Activated naive CD4-positive, alpha-beta T cell treated with anti-CD3 and anti-CD28 coated beads, Interleukin-2, amount 50 U/mL, for 24 hours (primary cell): Measurements from ENCODE around the gene ZNF814.
"Not testable (repeated sequence)": the region's sequence is repeated elsewhere in the genome, so short reads cannot be mapped to it uniquely, and the experiment has no call there.

Experiments used
- H3K27ac Mint-ChIP-seq: one replicate; pipeline ENCODE4 v1.8.0; 2021; ENCODE audit warnings: mild to moderate bottlenecking, mixed read lengths
- H3K27me3 Mint-ChIP-seq: one replicate; pipeline ENCODE4 v1.8.0; 2021; ENCODE audit warnings: mixed read lengths
- H3K36me3 Mint-ChIP-seq: one replicate; pipeline ENCODE4 v1.8.0; 2021; ENCODE audit warnings: mixed read lengths
- H3K4me1 Mint-ChIP-seq: one replicate; pipeline ENCODE4 v1.8.0; 2021; ENCODE audit warnings: mixed read lengths
- H3K4me3 Mint-ChIP-seq: one replicate; pipeline ENCODE4 v1.8.0; 2021; ENCODE audit warnings: mild to moderate bottlenecking, mixed read lengths
- H3K9me3 Mint-ChIP-seq: one replicate; pipeline ENCODE4 v1.8.0; 2021; ENCODE audit warnings: mixed read lengths

The ZNF814 gene

DNA sequence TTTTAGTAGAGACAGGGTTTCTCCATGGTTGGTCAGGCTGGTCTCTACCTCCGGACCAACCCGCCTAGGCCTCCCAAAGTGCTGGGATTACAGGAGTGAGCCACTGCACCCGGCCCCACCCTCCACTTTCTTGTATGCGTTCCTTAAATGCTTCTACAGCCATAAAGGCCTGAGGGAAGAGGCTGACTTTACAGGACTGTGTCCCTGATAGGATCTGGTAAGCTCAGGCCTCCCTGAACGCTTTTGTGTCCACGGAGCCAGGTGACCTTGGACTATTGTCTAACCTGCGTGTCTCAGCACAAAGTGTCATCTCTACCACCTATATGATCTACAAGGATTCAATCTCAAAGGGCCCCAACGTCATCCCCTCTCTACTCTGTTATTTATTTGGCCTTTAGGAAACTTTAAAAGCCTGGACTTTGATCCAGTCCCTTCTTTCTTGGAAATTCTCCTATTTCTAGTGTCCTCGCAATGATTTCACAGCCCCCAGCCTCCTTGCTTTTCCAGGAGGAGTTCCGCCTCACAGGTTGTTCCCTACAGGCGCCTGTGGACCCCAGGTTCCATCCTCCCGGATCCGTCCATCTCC is 74.8 kb downstream of the ZNF814 start:
- Mint-ChIP-seq H3K27me3 (no peaks in the 10 kb centered on the region), H3K9me3 (no peaks in the 10 kb centered on the region), H3K4me1 (peaks cover 57% of the 10 kb centered on the region), H3K4me3 (peak overlapping the region; percentile 96), H3K36me3 (peaks cover 12% of the 10 kb centered on the region), H3K27ac (peak overlapping the region; percentile 98)

DNA sequence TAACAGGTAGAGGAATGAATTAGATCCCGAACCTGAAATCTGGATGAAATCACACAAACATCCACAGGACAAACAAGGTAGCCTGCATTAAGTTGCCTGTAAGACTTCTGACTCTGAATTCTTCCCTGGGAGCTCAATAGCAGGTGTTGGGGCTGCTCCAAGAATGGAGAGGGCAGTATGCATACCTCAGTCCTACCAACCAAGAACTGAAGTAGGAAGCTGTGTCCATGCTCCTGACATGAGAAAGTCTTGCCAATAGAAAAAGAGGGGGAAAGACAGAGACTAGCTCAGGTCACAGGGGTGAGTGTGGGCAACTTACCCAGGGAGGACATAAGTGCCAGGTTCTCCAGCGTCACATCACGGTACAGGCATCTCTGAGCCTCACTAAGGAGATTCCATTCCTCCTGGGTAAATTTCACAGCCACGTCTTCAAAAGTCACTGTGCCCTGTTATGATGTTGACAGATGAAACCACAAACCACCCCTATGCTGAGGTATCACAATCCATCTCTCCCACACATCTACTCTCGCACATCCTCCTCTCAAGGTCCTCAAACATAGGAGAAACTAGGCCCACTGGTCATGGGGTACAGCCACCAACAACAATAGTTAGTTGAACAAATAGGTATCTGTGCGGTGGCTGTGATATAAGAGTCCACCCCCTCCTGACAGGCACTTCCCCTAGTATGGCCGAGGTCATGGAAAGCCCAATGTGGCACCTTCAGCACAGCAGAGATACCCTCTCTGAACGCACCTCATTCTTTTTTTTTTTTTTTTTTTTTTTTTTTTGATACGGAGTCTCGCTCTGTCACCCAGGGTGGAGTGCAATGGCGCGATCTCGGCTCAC is 75.6 kb downstream of the ZNF814 start:
- H3K27me3 Mint-ChIP-seq, H3K9me3 Mint-ChIP-seq: not testable (repeated sequence)
- H3K27ac Mint-ChIP-seq, result peak overlapping the region; percentile 91
- peaks cover 12% of the 10 kb centered on the region for H3K36me3 Mint-ChIP-seq
- peaks cover 51% of the 10 kb centered on the region for H3K4me1 Mint-ChIP-seq
- peak overlapping the region; percentile 96 for H3K4me3 Mint-ChIP-seq

DNA sequence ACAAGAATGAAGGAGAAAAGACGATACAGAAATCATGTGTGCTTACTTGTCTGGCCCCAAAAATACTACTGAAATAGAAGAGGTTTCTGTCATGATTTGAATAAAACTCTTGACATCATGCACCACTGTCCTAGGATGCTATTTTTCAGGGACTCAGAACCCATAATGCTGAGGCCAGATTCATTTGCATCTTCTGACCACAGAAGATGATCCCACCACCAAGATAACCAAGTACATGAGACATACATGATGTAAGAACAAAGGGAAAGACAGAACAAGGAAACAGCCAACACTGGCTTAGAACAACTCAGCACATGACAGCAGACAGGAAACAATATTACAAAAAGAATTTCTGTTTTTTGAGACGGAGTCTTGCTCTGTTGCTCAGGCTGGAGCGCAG is 76.6 kb downstream of the ZNF814 start:
- Mint-ChIP-seq H3K36me3 (peaks cover 18% of the 10 kb centered on the region), H3K4me3 (peak overlapping the region; percentile 34), H3K9me3 (no peaks in the 10 kb centered on the region), H3K27me3 (no peaks in the 10 kb centered on the region), H3K4me1 (peaks cover 51% of the 10 kb centered on the region), H3K27ac (peak overlapping the region; percentile 5)

DNA sequence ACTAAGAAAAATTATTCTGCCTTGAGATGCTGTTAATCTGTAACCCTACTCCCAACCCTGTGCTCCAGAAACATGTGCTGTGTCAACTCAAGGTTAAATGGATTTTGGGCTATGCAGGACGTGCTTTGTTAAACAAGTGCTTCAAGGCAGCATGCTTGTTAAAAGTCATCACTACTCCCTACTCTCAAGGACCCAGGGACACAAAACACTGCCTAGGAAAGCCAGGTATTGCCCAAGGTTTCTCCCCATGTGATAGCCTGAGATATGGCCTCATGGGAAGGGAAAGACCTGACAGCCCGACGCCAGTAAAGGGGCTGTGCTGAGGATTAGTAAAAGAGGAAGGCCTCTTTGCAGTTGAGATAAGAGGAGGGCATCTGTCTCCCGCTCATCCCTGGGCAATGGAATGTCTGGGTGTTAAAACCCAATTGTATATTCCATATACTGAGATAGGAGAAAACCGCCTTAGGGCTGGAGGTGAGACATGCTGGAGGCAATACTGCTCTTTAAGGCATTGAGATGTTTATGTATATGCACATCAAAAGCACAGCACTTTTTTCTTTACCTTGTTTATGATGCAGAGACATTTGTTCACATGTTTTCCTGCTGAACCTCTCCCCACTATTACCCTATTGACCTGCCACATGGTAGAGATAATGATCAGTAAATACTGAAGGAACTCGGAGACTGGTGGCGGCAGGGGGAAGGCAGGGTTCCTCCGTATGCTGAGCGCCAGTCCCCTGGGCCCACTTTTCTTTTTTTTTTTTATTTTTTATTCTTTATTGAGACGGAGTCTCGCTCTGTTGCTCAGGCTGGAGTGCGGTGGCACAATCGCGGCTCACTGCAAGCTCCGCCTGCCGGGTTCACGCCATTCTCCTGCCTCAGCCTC is 78.2 kb downstream of the ZNF814 start:
- H3K4me1 Mint-ChIP-seq, result peaks cover 47% of the 10 kb centered on the region
- H3K36me3 Mint-ChIP-seq, result peaks cover 22% of the 10 kb centered on the region
- H3K27me3 Mint-ChIP-seq, H3K27ac Mint-ChIP-seq, H3K4me3 Mint-ChIP-seq, H3K9me3 Mint-ChIP-seq: not testable (repeated sequence)

DNA sequence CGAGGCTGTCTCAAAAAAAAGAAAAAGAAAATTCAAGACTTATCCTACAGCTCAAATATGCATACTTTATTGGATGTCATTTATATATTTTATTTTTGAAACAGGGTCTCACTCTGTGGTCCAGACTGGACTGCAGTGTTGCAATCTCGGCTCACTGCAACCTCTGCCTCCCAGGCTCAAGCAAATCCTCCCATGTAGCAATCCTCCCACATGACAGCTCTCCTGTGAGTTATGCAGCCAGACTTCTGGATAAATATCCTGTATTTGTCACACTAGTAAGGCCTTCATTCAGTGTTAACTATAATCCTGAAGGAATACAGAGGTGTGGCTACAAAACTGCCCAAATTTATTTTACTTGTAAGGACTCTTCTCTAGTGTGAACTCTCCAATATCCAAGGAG is 81.3 kb downstream of the ZNF814 start:
- no peaks in the 10 kb centered on the region for H3K9me3 Mint-ChIP-seq
- H3K4me1 Mint-ChIP-seq, result peaks cover 40% of the 10 kb centered on the region
- no peaks in the 10 kb centered on the region for H3K27me3 Mint-ChIP-seq
- H3K27ac Mint-ChIP-seq, result no peak overlapping the region
- peaks cover 23% of the 10 kb centered on the region for H3K36me3 Mint-ChIP-seq
- no peak overlapping the region for H3K4me3 Mint-ChIP-seq

DNA sequence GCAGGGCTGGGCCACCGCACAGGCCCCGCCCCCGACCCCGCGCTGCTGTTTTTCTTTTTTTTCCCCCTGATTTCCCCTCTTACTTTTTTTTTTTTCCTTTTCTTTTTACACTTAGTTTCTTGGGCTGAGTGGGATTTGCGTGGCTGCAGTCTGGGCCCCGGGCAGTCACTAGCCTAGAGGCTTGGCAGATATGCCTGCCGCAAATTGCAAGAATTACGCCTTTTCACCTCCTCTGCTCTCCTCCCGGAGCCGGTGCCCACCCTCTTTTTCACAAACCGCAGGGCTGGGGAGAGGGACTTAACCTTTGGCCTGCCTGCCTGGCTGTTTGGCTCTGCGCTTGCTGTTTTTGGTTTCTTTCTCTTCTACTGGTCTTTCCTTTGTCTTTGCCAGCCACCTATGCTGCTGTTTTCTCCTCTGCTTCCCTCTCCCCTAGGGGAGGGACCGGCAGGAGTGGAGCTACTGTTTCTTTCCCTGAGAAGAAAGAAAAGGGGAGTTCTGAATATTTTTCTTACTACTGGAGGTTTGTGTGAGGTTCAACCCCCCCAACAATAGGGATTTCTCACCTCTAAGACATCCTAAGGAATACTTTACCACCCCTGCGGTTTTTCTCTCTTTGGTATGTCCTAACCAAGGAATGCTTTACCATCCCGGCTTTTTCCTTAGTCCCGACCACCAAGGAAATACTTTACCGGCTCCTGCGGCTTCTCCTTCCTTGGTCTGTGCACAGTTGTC is 85.1 kb downstream of the ZNF814 start:
- H3K4me1 Mint-ChIP-seq, result peaks cover 38% of the 10 kb centered on the region
- no peaks in the 10 kb centered on the region for H3K27me3 Mint-ChIP-seq
- peak overlapping the region; percentile 69 for H3K27ac Mint-ChIP-seq
- H3K36me3 Mint-ChIP-seq, result peaks cover 20% of the 10 kb centered on the region
- H3K4me3 Mint-ChIP-seq, result peak overlapping the region; percentile 87
- no peaks in the 10 kb centered on the region for H3K9me3 Mint-ChIP-seq

DNA sequence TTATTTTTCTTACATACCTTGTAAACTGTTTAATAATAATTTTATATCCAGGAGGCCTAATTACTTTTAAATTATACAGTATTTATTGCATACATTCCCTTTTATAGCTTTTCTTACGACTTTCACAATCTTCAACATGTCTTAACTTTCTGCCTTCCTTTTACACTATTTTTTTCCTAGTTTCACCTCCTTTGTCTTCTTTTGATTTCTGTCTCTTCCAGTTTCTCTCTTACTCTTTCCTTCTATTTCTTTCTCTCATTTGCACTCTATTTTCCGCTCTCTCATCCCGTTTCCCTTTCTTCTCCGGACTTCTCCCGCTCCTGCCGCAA is 85.6 kb downstream of the ZNF814 start:
- peaks cover 38% of the 10 kb centered on the region for H3K4me1 Mint-ChIP-seq
- no peaks in the 10 kb centered on the region for H3K27me3 Mint-ChIP-seq
- H3K27ac Mint-ChIP-seq, result no peak overlapping the region
- H3K4me3 Mint-ChIP-seq, result peak overlapping the region; percentile 87
- H3K36me3 Mint-ChIP-seq, result peaks cover 20% of the 10 kb centered on the region
- no peaks in the 10 kb centered on the region for H3K9me3 Mint-ChIP-seq

DNA sequence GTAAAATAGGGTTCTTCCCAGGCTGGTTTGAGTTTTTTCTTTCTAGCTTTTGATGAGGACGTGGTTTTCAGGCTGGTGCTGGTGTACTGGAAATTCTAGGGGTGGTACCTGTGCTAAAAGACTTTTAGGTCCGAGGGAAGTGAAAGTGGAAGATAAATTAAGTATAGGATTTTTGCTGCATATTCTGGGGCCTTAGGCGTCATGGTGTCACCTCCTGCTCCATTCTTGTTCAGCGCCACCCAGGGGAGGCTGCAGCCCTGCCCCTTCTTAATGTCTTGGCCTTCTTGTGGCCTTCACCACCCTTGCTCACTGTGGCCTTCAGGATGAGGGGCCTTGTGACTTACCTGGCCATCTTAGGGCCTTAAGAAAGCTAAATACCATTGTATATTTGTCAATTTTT is 86.6 kb downstream of the ZNF814 start:
- H3K27ac Mint-ChIP-seq, result no peak overlapping the region
- no peak overlapping the region for H3K4me3 Mint-ChIP-seq
- no peaks in the 10 kb centered on the region for H3K27me3 Mint-ChIP-seq

DNA sequence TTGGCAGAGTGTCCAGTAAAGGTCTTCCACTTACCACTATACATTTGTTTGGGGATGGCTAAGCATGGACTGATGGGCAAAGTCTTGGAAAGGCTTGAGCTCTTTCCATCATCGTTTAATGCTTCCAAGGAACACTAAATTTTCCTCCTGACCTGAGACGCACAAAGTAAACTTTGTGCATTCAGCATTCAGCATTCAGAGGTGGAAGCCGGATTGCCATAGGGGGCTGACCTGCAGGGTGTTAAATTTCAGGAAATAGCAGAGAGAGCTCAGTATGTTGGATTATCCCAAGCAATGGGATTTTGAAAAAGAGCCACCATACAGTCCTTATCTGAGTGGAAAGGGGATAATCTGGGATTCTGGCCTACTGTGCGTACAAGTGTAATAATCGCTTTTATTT is 88.1 kb downstream of the ZNF814 start:
- Mint-ChIP-seq H3K4me3 (no peak overlapping the region), H3K27ac (no peak overlapping the region), H3K9me3 (no peaks in the 10 kb centered on the region), H3K27me3 (no peaks in the 10 kb centered on the region), H3K36me3 (peaks cover 14% of the 10 kb centered on the region), H3K4me1 (peaks cover 38% of the 10 kb centered on the region)

More for the DNA sequence above, 86.6 kb downstream of the ZNF814 start:
- peaks cover 15% of the 10 kb centered on the region for H3K36me3 Mint-ChIP-seq
- no peaks in the 10 kb centered on the region for H3K9me3 Mint-ChIP-seq
- peaks cover 38% of the 10 kb centered on the region for H3K4me1 Mint-ChIP-seq
